GM12878 (cell line): ENCODE measurements around the gene FTO. TPM values are rescaled to one million over a fixed set of nuclear protein-coding genes. Genes with fewer than 3 reads are reported as not detected.

Experiments
- ATAC-seq: fragments of 200-7000 bp; cut with Tn5 transposase; 3 replicates; pipeline ENCODE4 v1.9.1; 2020; ENCODE audit warnings: mild to moderate bottlenecking, moderate library complexity
- BruUV-seq: library from RNA; stranded (reverse); fragments of 400-500 nt; replicated peaks from 2 replicates; lab custom pipeline; 2021; lab: Mats Ljungman, UMichigan
- CTCF ChIA-PET: fragments of 300-600 bp; sonication (Branson Sonifier 250); formaldehyde crosslinking; extraction: SDS; loops from one replicate; lab custom pipeline; 2021; ENCODE audit warnings: inconsistent platforms; lab: Yijun Ruan, JAX
- POLR2A ChIA-PET: fragments of 350-600 bp; formaldehyde crosslinking; extraction: SDS; loops from one replicate; lab custom pipeline; 2021; ENCODE audit warnings: inconsistent platforms; lab: Charles Lee
- RAD21 ChIA-PET: fragments of 300-600 bp; sonication (Branson Sonifier 250); formaldehyde crosslinking; loops from one replicate; lab custom pipeline; 2023; ENCODE audit warnings: antibody characterized with exemption; ENCODE audit not compliant: unreplicated experiment; lab: Charles Lee
- SMC1A ChIA-PET: fragments of 300-600 bp; sonication (Branson Sonifier 250); formaldehyde crosslinking; loops from one replicate; lab custom pipeline; 2023; ENCODE audit not compliant: unreplicated experiment, uncharacterized antibody; lab: Charles Lee
- DNase-seq: peaks from one replicate; pipeline ENCODE4 v3.0.0-alpha.2; 2011; ENCODE audit warnings: low read depth, low spot score
- FAIRE-seq: peaks from 3 replicates; lab custom pipeline; 2011; peaks lifted over from hg19 to GRCh38; lab: Jason Lieb, UNC
- H2AFZ ChIP-seq: 2 replicates; pipeline ENCODE4 v1.6.0; 2011; ENCODE audit warnings: low read depth, low read length, control low read depth; ENCODE audit not compliant: control insufficient read depth
- H3K27ac ChIP-seq: 2 replicates; pipeline ENCODE4 v1.5.1; 2011; ENCODE audit warnings: control low read depth; ENCODE audit not compliant: control insufficient read depth, insufficient read depth
- H3K27me3 ChIP-seq, 2 experiments: replicated peaks in 1 of 2; 2 replicates each; pipeline versions ENCODE4 v1.6.0 to v1.6.1; 2011; ENCODE audit warnings: low read length in 1 of 2; ENCODE audit not compliant: control insufficient read depth in 2 of 2, insufficient read depth in 2 of 2
- H3K36me3 ChIP-seq, 2 experiments: 2 replicates each; pipeline ENCODE4 v1.5.1; 2011; ENCODE audit warnings: low read length in 1 of 2; ENCODE audit not compliant: control insufficient read depth in 2 of 2, insufficient read depth in 2 of 2
- H3K4me1 ChIP-seq: 2 replicates; pipeline ENCODE4 v1.6.1; 2011; ENCODE audit warnings: mild to moderate bottlenecking, low read length, moderate library complexity, mixed read lengths; ENCODE audit not compliant: control insufficient read depth, insufficient read depth
- H3K4me2 ChIP-seq: 2 replicates; pipeline ENCODE4 v1.6.0; 2011; ENCODE audit warnings: control low read depth; ENCODE audit not compliant: control insufficient read depth, insufficient read depth
- H3K4me3 ChIP-seq: fragments of 200-600 bp; sonication (generic); 2 replicates; pipeline ENCODE4 v1.5.1; 2016
- H3K79me2 ChIP-seq: 2 replicates; pipeline ENCODE4 v1.6.0; 2011; ENCODE audit warnings: low read length; ENCODE audit not compliant: control insufficient read depth, insufficient read depth
- H3K9ac ChIP-seq: 2 replicates; pipeline ENCODE4 v1.8.0; 2011; ENCODE audit warnings: low read length, control low read depth, mixed read lengths; ENCODE audit not compliant: control insufficient read depth, insufficient read depth
- H3K9me3 ChIP-seq: replicated peaks from 3 replicates; pipeline ENCODE4 v1.5.1; 2011; ENCODE audit warnings: mild to moderate bottlenecking, low read length; ENCODE audit not compliant: control insufficient read depth, insufficient read depth
- H4K20me1 ChIP-seq: 2 replicates; pipeline ENCODE4 v1.6.0; 2011; ENCODE audit not compliant: control insufficient read depth, insufficient read depth
- JUNB ChIP-seq: IDR thresholded peaks from 2 replicates; pipeline ENCODE4 v1.6.1; 2016; ENCODE audit warnings: antibody characterized with exemption, mild to moderate bottlenecking
- PKNOX1 ChIP-seq: fragments of 450-650 bp; IDR thresholded peaks from 2 replicates; pipeline ENCODE4 v1.6.1; 2016; ENCODE audit warnings: mild to moderate bottlenecking
- RAD51 ChIP-seq: fragments of 450-650 bp; IDR thresholded peaks from 2 replicates; pipeline ENCODE4 v1.6.1; 2016; ENCODE audit warnings: moderate library complexity, mild to moderate bottlenecking, inconsistent platforms
- RELA ChIP-seq: fragments of 450-650 bp; IDR thresholded peaks from 2 replicates; pipeline ENCODE4 v1.8.0; 2014; ENCODE audit warnings: borderline replicate concordance; ENCODE audit not compliant: partially characterized antibody
- SREBF1 ChIP-seq: IDR thresholded peaks from 2 replicates; pipeline ENCODE4 v1.6.1; 2012; ENCODE audit warnings: mild to moderate bottlenecking, low read length
- STAT1 ChIP-seq: fragments of 450-650 bp; conservative IDR thresholded peaks from 2 replicates; pipeline ENCODE4 v1.6.1; 2014; ENCODE audit warnings: antibody characterized with exemption, mild to moderate bottlenecking
- USF2 ChIP-seq: IDR thresholded peaks from 2 replicates; pipeline ENCODE4 v1.6.1; 2011; ENCODE audit warnings: low read depth, low read length, improper control_type of control experiment, borderline replicate concordance
- ZBTB11 ChIP-seq: fragments of 450-650 bp; formaldehyde crosslinking; IDR thresholded peaks from 2 replicates; pipeline ENCODE4 v1.5.0; 2022; ENCODE audit warnings: mild to moderate bottlenecking, missing genetic modification characterization
- ZNF24 ChIP-seq: fragments of 450-650 bp; IDR thresholded peaks from 2 replicates; pipeline ENCODE4 v1.6.1; 2017; ENCODE audit warnings: antibody characterized with exemption, mild to moderate bottlenecking
- ZNF592 ChIP-seq: fragments of 450-650 bp; IDR thresholded peaks from 2 replicates; pipeline ENCODE4 v1.6.1; 2017; ENCODE audit warnings: mild to moderate bottlenecking, moderate library complexity
- ZNF687 ChIP-seq: fragments of 450-650 bp; IDR thresholded peaks from 2 replicates; pipeline ENCODE4 v1.6.1; 2017; ENCODE audit warnings: mild to moderate bottlenecking, moderate library complexity
- WGBS: methylation state at CpG from one replicate; pipeline ENCODE4 v1.1.6; 2016; ENCODE audit warnings: low lambda C conversion rate; ENCODE audit not compliant: insufficient replicate concordance, insufficient coverage; ENCODE audit errors: missing lambda C conversion rate; 5-methylcytosine and 5-hydroxymethylcytosine counted together
- in situ Hi-C: fragments of 300-500 bp; cut with MboI; formaldehyde crosslinking; loops from 9 replicates; pipeline ENCODE4 v1.14.3; 2018; ENCODE audit warnings: mixed read lengths
- intact Hi-C: fragments of 100-400 bp; cut with micrococcal nuclease; formaldehyde crosslinking; loops from one replicate; pipeline ENCODE4 v1.14.2; 2022; ENCODE audit not compliant: unreplicated experiment
- polyA plus RNA-seq, 11 experiments: library from polyadenylated mRNA; depleted of rRNA in 4 of 11; unstranded in 6 of 11; stranded (reverse) in 5 of 11; fragments of >200 nt; fragmentation: Nextera tagmentation in 4 of 11; fragmentation: Illumina TruSeq in 1 of 11; extraction: Ambion mirVana in 4 of 11; extraction: Trizol in 1 of 11; gene quantifications; 1 replicate in 1 of 11; 2 replicates in 10 of 11; pipeline versions ENCODE4 v1.2.1 to v1.2.3, GENCODE V29; 2011 to 2016; ENCODE audit warnings: inconsistent platforms in 2 of 11, missing spikeins in 2 of 11, low read depth in 1 of 11
- total RNA-seq, 4 experiments: library from RNA; depleted of rRNA in 3 of 4; stranded (reverse); fragments of >200 nt in 3 of 4; fragmentation: Illumina TruSeq in 1 of 4; extraction: Trizol in 1 of 4; gene quantifications; 2 replicates each; pipeline versions ENCODE4 v1.2.1 to v1.2.3, GENCODE V29; 2013 to 2021

Gene FTO
- total and polyA plus RNA-seq, 10 of the 15 experiments (the other 5 are each of a cell fraction or from before 2014, with no cell fraction given): 20.1 to 55.0 (median 47.0) TPM

- in situ Hi-C loops: no loop called here
- H3K36me3 ChIP-seq: no peaks in the 10 kb centered on the region
- H3K4me3 ChIP-seq: no peak overlapping the region
- no peaks in the 10 kb centered on the region for H3K79me2 ChIP-seq
- no peaks in the 10 kb centered on the region for H3K4me1 ChIP-seq
- no peak overlapping the region for H3K4me2 ChIP-seq
- 43% methylated on average over 4 of the region's 4 CpGs for WGBS
- RAD21 ChIA-PET: no interaction called here
- FAIRE-seq (no peak), DNase-seq (no peak), ATAC-seq (no peak)
- H4K20me1 ChIP-seq: no peaks in the 10 kb centered on the region
- SMC1A ChIA-PET: interaction anchor here (0.6 kb wide), 1 partner anchor 47 kb away, joined by 3 read pairs; no protein-coding TSS in a partner anchor
- POLR2A ChIA-PET: no interaction called here
- H3K27ac ChIP-seq: no peak overlapping the region
- H2AFZ ChIP-seq: no peak overlapping the region
- intact Hi-C loops: no loop called here
- no peak overlapping the region for H3K9ac ChIP-seq
- no peaks in the 10 kb centered on the region for H3K9me3 ChIP-seq
- BruUV-seq: no TSS peak
- CTCF ChIA-PET: interaction anchor here (0.5 kb wide), 1 partner anchor 13 kb away, joined by 3 read pairs; no protein-coding TSS in a partner anchor
- no peaks in the 10 kb centered on the region for H3K27me3 ChIP-seq
- TF ChIP-seq ZNF24 (no peak), STAT1 (no peak), USF2 (no peak), SREBF1 (no peak), RAD51 (no peak), RELA (no peak), ZNF592 (no peak), PKNOX1 (no peak), ZNF687 (no peak), ZBTB11 (CRISPR knock-in tag) (no peak), JUNB (no peak)
Observed at GRCh38 chr16:54126907-54127306, 423.0 kb downstream of the FTO start.
